GM12878 (cell line): ENCODE measurements around the gene CDCP1.

Experiments used
- CHD1 ChIP-seq: IDR thresholded peaks from 2 replicates; pipeline ENCODE4 v1.6.1; 2012; ENCODE audit warnings: low read depth, low read length, improper control_type of control experiment
- CTCF ChIP-seq, 3 experiments: IDR thresholded peaks in 2 of 3; conservative IDR thresholded peaks in 1 of 3; 2 replicates each; pipeline ENCODE4 v1.5.1; 2011; ENCODE audit warnings: low read depth in 3 of 3, low read length in 3 of 3, mild to moderate bottlenecking in 3 of 3, control low read depth in 2 of 3, moderate library complexity in 2 of 3, inconsistent platforms in 1 of 3, mixed read lengths in 1 of 3; ENCODE audit not compliant: control insufficient read depth in 2 of 3, insufficient read depth in 1 of 3; ENCODE audit errors: extremely low read depth in 1 of 3
- CUX1 ChIP-seq: IDR thresholded peaks from 2 replicates; pipeline ENCODE4 v1.6.1; 2012; ENCODE audit warnings: improper control_type of control experiment, low read depth, low read length; ENCODE audit not compliant: insufficient replicate concordance
- NR2F1 ChIP-seq: fragments of 450-650 bp; conservative IDR thresholded peaks from 2 replicates; pipeline ENCODE4 v1.6.1; 2017; ENCODE audit warnings: mild to moderate bottlenecking
- POLR2AphosphoS5 ChIP-seq: IDR thresholded peaks from 2 replicates; pipeline ENCODE4 v1.6.1; 2011; ENCODE audit warnings: mild to moderate bottlenecking, low read length, inconsistent platforms
- SRF ChIP-seq, 2 experiments: IDR thresholded peaks; 2 replicates each; pipeline ENCODE4 v1.6.1; 2011; ENCODE audit warnings: low read depth in 2 of 2, low read length in 2 of 2, mild to moderate bottlenecking in 1 of 2, moderate library complexity in 1 of 2
- USF2 ChIP-seq: IDR thresholded peaks from 2 replicates; pipeline ENCODE4 v1.6.1; 2011; ENCODE audit warnings: low read depth, low read length, improper control_type of control experiment, borderline replicate concordance
- ZBTB11 ChIP-seq: fragments of 450-650 bp; formaldehyde crosslinking; IDR thresholded peaks from 2 replicates; pipeline ENCODE4 v1.5.0; 2022; ENCODE audit warnings: mild to moderate bottlenecking, missing genetic modification characterization

GRCh38 chr3:45164056-45164455 is 17.9 kb upstream of the CDCP1 start:
- no peak for TF ChIP-seq SRF (IDR thresholded peaks at IDR 0.05; ENCODE audit: low read depth in 2 of 2, low read length in 2 of 2)
- no peak for TF ChIP-seq CUX1
- TF ChIP-seq CTCF (IDR thresholded peaks at IDR 0.05 in 2 of 3, conservative IDR thresholded peaks at IDR 0.05 in 1 of 3; ENCODE audit: control insufficient read depth in 2 of 3, extremely low read depth in 1 of 3, insufficient read depth in 1 of 3, low read depth in 3 of 3, low read length in 3 of 3), result no peak
- TF ChIP-seq POLR2AphosphoS5, result no peak
- TF ChIP-seq NR2F1, result no peak
- TF ChIP-seq ZBTB11 (CRISPR knock-in tag), result no peak
- no peak for TF ChIP-seq USF2
- no peak for TF ChIP-seq CHD1
